Ectodermal cell (in vitro differentiated cells): Measurements from ENCODE around the gene NHERF1.

Experiments used
- H3K27ac ChIP-seq: 2 replicates; pipeline ENCODE4 v1.7.0; 2013; ENCODE audit warnings: mild to moderate bottlenecking, low read depth, low read length; ENCODE audit not compliant: insufficient read depth, poor library complexity, severe bottlenecking
- H3K27me3 ChIP-seq: 2 replicates; pipeline ENCODE4 v1.7.0; 2013; ENCODE audit warnings: mild to moderate bottlenecking, low read length; ENCODE audit not compliant: insufficient read depth, control insufficient read depth, poor library complexity, severe bottlenecking
- H3K36me3 ChIP-seq: one replicate; pipeline ENCODE4 v1.7.0; 2013; ENCODE audit warnings: low read length; ENCODE audit not compliant: control insufficient read depth, insufficient read depth
- H3K4me1 ChIP-seq: one replicate; pipeline ENCODE4 v1.7.0; 2013; ENCODE audit warnings: low read length; ENCODE audit not compliant: control insufficient read depth, insufficient read depth
- H3K4me3 ChIP-seq: 2 replicates; pipeline ENCODE4 v1.7.0; 2013; ENCODE audit warnings: low read depth, low read length, control low read depth; ENCODE audit not compliant: insufficient read depth
- H3K9me3 ChIP-seq: 2 replicates; pipeline ENCODE4 v1.7.0; 2013; ENCODE audit warnings: mild to moderate bottlenecking, low read length, moderate library complexity; ENCODE audit not compliant: control insufficient read depth
- WGBS, 2 experiments: methylation state at CpG; one replicate each; pipeline ENCODE4 v1.1.7; 2013; ENCODE audit warnings: missing lambda C conversion rate in 2 of 2; 5-methylcytosine and 5-hydroxymethylcytosine counted together

Gene NHERF1

GRCh38 chr17:74796866-74797265, 48.4 kb downstream of the NHERF1 start:
- peaks cover 13% of the 10 kb centered on the region for H3K36me3 ChIP-seq
- H3K27me3 ChIP-seq = no peaks in the 10 kb centered on the region
- no peaks in the 10 kb centered on the region for H3K9me3 ChIP-seq
- H3K4me3 ChIP-seq = no peak overlapping the region
- no peaks in the 10 kb centered on the region for H3K4me1 ChIP-seq
- WGBS, 2 experiments = 97 to 98% methylated on average over 6 of the region's 6 CpGs
- no peak overlapping the region for H3K27ac ChIP-seq

- 93 to 94% methylated on average over 4 of the region's 4 CpGs for WGBS, 2 experiments
- H3K4me1 ChIP-seq = no peaks in the 10 kb centered on the region
- no peak overlapping the region for H3K27ac ChIP-seq
- H3K36me3 ChIP-seq = peaks cover 13% of the 10 kb centered on the region
- H3K27me3 ChIP-seq = no peaks in the 10 kb centered on the region
- H3K4me3 ChIP-seq = no peak overlapping the region
- H3K9me3 ChIP-seq = no peaks in the 10 kb centered on the region
These were observed 49.4 kb downstream of the NHERF1 start for GRCh38 chr17:74797824-74798223.

DNA sequence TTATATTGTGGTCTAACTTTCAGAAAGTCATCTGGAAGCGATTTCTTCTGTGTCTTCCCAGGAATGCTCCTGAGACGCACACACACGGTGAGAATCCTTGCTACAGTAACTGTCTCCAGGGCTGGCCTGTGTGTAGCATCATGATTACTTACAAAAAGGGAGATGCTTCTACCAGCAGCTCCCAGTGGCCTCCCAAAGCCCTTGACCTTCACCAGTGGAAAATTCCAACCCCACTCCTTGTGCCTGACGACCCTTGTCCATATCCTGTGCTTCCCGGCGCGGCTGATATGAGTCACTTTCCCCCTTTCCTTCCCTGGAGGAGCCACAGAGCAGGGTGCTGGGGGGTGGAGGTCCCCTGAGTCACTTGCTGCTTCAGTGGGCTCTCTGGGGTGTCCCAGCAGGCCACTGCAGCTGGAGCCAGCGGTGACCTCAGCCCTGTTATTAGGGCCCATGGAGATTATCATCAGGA, 49.8 kb downstream of the NHERF1 start:
- H3K4me3 ChIP-seq = no peak overlapping the region
- H3K4me1 ChIP-seq = no peaks in the 10 kb centered on the region
- no peaks in the 10 kb centered on the region for H3K9me3 ChIP-seq
- no peaks in the 10 kb centered on the region for H3K27me3 ChIP-seq
- H3K27ac ChIP-seq = no peak overlapping the region
- peaks cover 13% of the 10 kb centered on the region for H3K36me3 ChIP-seq
- WGBS, 2 experiments = 93 to 96% methylated on average over 8 of the region's 8 CpGs

- H3K27ac ChIP-seq = no peak overlapping the region
- peaks cover 13% of the 10 kb centered on the region for H3K36me3 ChIP-seq
- no peaks in the 10 kb centered on the region for H3K4me1 ChIP-seq
- 94 to 95% methylated on average over 14 of the region's 14 CpGs for WGBS, 2 experiments
- H3K9me3 ChIP-seq = no peaks in the 10 kb centered on the region
- H3K4me3 ChIP-seq = no peak overlapping the region
- no peaks in the 10 kb centered on the region for H3K27me3 ChIP-seq
These were observed 50.7 kb downstream of the NHERF1 start for GRCh38 chr17:74799097-74799496.

DNA sequence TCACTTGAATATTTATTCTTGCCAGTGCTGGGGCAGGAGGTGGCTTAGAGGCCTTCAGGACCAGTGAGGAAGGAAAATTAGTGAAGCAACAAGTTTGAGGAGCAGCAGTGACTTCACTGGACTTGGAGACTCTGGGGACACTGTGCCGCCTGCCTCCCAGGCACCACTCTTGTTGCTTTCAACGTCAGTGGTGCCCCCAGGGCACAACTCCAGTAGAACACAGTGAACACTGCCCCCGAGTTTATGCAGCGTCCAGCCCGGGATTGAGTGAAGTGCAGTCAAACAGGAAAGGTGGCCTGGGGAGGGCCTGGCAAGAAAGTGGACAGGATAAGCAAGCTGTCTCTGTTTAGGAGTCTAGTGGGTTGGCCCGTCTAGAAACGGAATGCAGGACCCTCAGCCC, 52.1 kb downstream of the NHERF1 start:
- H3K9me3 ChIP-seq = no peaks in the 10 kb centered on the region
- H3K36me3 ChIP-seq = peaks cover 5% of the 10 kb centered on the region
- H3K27ac ChIP-seq = no peak overlapping the region
- no peak overlapping the region for H3K4me3 ChIP-seq
- no peaks in the 10 kb centered on the region for H3K4me1 ChIP-seq
- H3K27me3 ChIP-seq = no peaks in the 10 kb centered on the region
- 95% methylated on average over 7 of the region's 7 CpGs for WGBS, 2 experiments

DNA sequence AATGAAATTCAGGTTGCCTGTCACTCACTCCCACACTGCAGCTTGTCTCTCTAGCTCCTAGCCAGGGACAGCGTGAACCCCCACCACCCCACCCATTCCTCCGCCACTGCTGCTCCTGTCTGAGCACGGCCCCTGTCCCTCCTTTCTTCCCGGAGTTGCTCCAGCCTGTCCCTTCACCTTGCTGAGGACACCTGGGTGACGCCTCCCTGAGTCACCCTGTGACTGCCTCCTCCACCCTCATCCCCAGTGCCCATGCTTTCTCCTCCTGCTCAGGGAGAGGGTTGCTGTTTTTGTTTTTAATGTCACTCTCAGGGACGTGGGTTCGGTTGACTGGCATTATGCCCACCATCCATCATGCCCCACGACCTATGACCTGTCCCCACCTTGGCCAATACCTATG, 53.5 kb downstream of the NHERF1 start:
- Histone ChIP-seq H3K36me3 (peaks cover 2% of the 10 kb centered on the region), H3K27me3 (no peaks in the 10 kb centered on the region), H3K4me1 (no peaks in the 10 kb centered on the region), H3K9me3 (no peaks in the 10 kb centered on the region), H3K27ac (no peak overlapping the region), H3K4me3 (no peak overlapping the region)
- WGBS, 2 experiments = 82 to 85% methylated on average over 8 of the region's 8 CpGs

GRCh38 chr17:74803388-74803930, 55.0 kb downstream of the NHERF1 start:
- Histone ChIP-seq H3K27me3 (no peaks in the 10 kb centered on the region), H3K27ac (no peak overlapping the region), H3K4me3 (no peak overlapping the region), H3K9me3 (no peaks in the 10 kb centered on the region), H3K36me3 (no peaks in the 10 kb centered on the region), H3K4me1 (no peaks in the 10 kb centered on the region)
- WGBS, 2 experiments = 91 to 93% methylated on average over 11 to 12 of the region's 12 CpGs

DNA sequence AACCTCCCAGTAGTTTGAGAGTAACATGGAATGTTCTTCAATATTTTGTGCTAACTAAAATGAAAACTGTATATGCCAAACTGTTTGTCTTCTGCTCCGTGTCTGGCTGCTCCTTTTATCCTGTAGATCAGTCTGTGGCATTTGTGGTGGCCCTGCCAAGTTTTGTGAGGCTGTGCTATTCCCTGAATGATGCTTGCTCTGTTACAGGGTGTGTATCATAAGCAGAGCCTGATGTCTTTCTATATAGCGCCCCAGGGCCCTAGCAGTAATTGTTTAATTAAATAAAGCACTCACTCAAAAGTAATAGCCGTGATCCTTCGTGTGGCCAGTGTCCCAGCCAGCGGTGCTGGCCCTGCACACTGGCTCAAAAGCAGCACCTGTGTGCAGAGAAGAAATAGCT, 55.5 kb downstream of the NHERF1 start:
- Histone ChIP-seq H3K4me3 (no peak overlapping the region), H3K9me3 (no peaks in the 10 kb centered on the region), H3K27ac (no peak overlapping the region), H3K4me1 (no peaks in the 10 kb centered on the region), H3K27me3 (no peaks in the 10 kb centered on the region), H3K36me3 (no peaks in the 10 kb centered on the region)
- WGBS, 2 experiments = 91 to 95% methylated on average over 5 of the region's 5 CpGs

DNA sequence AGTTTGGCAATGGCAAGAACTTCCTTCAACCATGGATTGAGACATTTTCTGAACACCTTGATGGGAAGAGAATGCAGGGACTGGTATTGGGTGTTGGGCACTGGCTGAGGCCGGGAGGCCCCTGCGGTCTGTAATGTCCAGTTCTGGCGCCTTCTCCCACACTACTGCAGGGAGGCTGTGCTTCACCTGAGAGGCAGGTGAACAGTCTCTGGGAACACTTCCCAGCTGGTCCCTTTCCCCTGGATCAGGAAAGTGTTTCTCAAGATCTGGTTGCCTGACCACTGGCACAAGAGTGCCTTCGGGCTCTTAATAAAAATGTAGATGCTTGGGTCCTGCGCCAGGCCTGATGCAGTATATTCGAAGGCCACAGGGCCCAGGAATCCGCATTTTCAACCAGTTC, 56.3 kb downstream of the NHERF1 start:
- Histone ChIP-seq H3K36me3 (no peaks in the 10 kb centered on the region), H3K27me3 (no peaks in the 10 kb centered on the region), H3K4me1 (no peaks in the 10 kb centered on the region), H3K27ac (no peak overlapping the region), H3K9me3 (no peaks in the 10 kb centered on the region), H3K4me3 (no peak overlapping the region)
- 88 to 90% methylated on average over 7 of the region's 7 CpGs for WGBS, 2 experiments

DNA sequence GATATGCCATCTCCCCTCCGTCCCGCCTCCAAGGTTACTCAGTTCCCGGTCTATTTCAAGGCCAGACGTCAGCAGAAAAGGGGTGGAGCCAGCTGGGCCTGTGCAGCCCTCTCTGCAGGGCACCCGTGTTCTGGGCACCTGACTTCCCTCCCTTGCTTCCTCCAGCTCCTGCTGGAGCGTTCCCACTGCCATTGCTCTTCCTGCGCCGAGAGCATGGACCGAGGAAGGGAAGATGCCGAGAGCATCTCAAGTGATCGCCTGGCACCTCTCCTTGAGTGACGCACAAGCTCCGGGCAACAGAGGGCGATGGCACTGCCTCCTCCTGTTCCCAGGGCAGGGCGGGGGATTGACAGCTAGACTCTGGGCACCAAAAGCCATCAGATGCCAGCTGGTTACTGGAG, 57.2 kb downstream of the NHERF1 start:
- WGBS, 2 experiments = 85 to 86% methylated on average over 15 of the region's 15 CpGs
- Histone ChIP-seq H3K4me1 (no peaks in the 10 kb centered on the region), H3K27me3 (no peaks in the 10 kb centered on the region), H3K36me3 (no peaks in the 10 kb centered on the region), H3K27ac (no peak overlapping the region), H3K4me3 (no peak overlapping the region), H3K9me3 (no peaks in the 10 kb centered on the region)

- no peak overlapping the region for H3K4me3 ChIP-seq
These were observed 57.9 kb downstream of the NHERF1 start for GRCh38 chr17:74806334-74806733.

More at GRCh38 chr17:74806334-74806733, 57.9 kb downstream of the NHERF1 start:
- Histone ChIP-seq H3K36me3 (no peaks in the 10 kb centered on the region), H3K9me3 (no peaks in the 10 kb centered on the region), H3K27me3 (no peaks in the 10 kb centered on the region), H3K27ac (no peak overlapping the region), H3K4me1 (no peaks in the 10 kb centered on the region)
- WGBS, 2 experiments = 91 to 92% methylated on average over 10 of the region's 10 CpGs
